SK-N-MC (cell line): ENCODE measurements around the gene MRC2.
"Not testable (repeated sequence)": the region's sequence is repeated elsewhere in the genome, so short reads cannot be mapped to it uniquely, and the experiment has no call there.

ENCODE experiments used
- DNase-seq: peaks from one replicate; pipeline ENCODE4 v3.0.0-alpha.2; 2011; ENCODE audit warnings: low read depth, low spot score
- H3K27ac ChIP-seq: fragments of 200-600 bp; sonication (generic); 2 replicates; pipeline ENCODE4 v1.5.1; 2016; ENCODE audit warnings: mixed run types
- H3K36me3 ChIP-seq: fragments of 200-600 bp; sonication (generic); 2 replicates; pipeline ENCODE4 v1.6.1; 2017; ENCODE audit warnings: antibody characterized with exemption, low read length, mixed read lengths; ENCODE audit not compliant: insufficient read depth
- H3K4me3 ChIP-seq: fragments of 200-600 bp; sonication (generic); 2 replicates; pipeline ENCODE4 v1.5.1; 2016
- H3K9ac ChIP-seq: fragments of 200-600 bp; sonication (generic); 2 replicates; pipeline ENCODE4 v1.8.0; 2017; ENCODE audit warnings: mixed run types, mixed read lengths; ENCODE audit not compliant: insufficient read length
- H3K9me3 ChIP-seq: fragments of 200-600 bp; sonication (generic); 2 replicates; pipeline ENCODE4 v1.6.1; 2017; ENCODE audit warnings: low read depth, mild to moderate bottlenecking, antibody characterized with exemption, low read length, moderate library complexity, mixed read lengths
- EZH2 ChIP-seq: fragments of 200-600 bp; sonication (generic); IDR thresholded peaks from one replicate; pipeline ENCODE4 v1.6.1; 2017; ENCODE audit warnings: antibody characterized with exemption
- FOXP2 ChIP-seq: optimal IDR thresholded peaks from 2 replicates; pipeline ENCODE3; 2011; ENCODE audit warnings: mild to moderate bottlenecking, moderate library complexity; ENCODE audit not compliant: insufficient read depth; ENCODE audit errors: extremely low read length, control extremely low read depth
- POLR2AphosphoS5 ChIP-seq: IDR thresholded peaks from 2 replicates; pipeline ENCODE4 v1.6.1; 2012; ENCODE audit warnings: mild to moderate bottlenecking, low read depth, low read length, borderline replicate concordance

The MRC2 gene, protein sequence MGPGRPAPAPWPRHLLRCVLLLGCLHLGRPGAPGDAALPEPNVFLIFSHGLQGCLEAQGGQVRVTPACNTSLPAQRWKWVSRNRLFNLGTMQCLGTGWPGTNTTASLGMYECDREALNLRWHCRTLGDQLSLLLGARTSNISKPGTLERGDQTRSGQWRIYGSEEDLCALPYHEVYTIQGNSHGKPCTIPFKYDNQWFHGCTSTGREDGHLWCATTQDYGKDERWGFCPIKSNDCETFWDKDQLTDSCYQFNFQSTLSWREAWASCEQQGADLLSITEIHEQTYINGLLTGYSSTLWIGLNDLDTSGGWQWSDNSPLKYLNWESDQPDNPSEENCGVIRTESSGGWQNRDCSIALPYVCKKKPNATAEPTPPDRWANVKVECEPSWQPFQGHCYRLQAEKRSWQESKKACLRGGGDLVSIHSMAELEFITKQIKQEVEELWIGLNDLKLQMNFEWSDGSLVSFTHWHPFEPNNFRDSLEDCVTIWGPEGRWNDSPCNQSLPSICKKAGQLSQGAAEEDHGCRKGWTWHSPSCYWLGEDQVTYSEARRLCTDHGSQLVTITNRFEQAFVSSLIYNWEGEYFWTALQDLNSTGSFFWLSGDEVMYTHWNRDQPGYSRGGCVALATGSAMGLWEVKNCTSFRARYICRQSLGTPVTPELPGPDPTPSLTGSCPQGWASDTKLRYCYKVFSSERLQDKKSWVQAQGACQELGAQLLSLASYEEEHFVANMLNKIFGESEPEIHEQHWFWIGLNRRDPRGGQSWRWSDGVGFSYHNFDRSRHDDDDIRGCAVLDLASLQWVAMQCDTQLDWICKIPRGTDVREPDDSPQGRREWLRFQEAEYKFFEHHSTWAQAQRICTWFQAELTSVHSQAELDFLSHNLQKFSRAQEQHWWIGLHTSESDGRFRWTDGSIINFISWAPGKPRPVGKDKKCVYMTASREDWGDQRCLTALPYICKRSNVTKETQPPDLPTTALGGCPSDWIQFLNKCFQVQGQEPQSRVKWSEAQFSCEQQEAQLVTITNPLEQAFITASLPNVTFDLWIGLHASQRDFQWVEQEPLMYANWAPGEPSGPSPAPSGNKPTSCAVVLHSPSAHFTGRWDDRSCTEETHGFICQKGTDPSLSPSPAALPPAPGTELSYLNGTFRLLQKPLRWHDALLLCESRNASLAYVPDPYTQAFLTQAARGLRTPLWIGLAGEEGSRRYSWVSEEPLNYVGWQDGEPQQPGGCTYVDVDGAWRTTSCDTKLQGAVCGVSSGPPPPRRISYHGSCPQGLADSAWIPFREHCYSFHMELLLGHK (N-terminal part only)

DNA sequence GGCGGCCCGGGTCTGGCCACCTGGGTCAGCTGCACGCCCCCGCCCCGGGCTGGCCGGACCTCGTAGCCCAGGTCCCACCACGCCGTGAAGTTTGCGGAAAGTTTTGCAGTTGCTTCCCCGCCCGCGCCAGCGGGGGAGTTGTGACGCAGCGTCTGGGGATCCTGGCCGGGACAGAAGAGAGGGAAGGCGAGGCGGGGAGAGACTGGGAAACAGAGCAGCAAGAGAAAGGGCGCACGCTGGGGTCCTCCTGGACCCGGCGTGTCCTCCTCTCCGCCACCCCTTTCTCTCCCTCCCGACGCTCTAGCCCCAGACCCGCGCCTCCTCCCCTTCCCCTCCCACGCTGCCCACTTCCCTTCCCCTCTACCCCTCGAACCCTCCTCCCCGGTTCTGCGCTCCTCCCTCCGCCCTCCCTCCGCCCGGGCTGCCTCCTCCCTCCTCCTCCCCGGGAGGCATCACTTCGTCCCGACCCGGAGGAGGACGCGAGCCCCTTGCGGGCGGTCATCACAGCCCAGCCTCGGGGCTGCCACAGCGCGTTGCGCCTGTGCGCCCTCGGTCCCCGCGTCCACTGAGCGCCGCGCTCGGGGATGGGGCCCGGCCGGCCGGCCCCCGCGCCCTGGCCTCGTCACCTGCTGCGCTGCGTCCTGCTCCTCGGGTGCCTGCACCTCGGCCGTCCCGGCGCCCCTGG lies at the start of gene MRC2:
MRC2 (plus strand) TSS at position 452 of the 685 bp plus-strand sequence; CDS start at position 585, 133 bp downstream.
- no peak for DNase-seq
- Histone ChIP-seq H3K4me3 (peak within 1 kb of the TSS; percentile 92), H3K9me3 (no peaks in the 10 kb centered on the region), H3K36me3 (no peaks in the 10 kb centered on the region; the same call in 1 of the 2 replicates), H3K9ac (peak within 1 kb of the TSS; percentile 86), H3K27ac (peak within 1 kb of the TSS; percentile 82)
- no peak for TF ChIP-seq EZH2
- peak; percentile 40 for TF ChIP-seq POLR2AphosphoS5

DNA sequence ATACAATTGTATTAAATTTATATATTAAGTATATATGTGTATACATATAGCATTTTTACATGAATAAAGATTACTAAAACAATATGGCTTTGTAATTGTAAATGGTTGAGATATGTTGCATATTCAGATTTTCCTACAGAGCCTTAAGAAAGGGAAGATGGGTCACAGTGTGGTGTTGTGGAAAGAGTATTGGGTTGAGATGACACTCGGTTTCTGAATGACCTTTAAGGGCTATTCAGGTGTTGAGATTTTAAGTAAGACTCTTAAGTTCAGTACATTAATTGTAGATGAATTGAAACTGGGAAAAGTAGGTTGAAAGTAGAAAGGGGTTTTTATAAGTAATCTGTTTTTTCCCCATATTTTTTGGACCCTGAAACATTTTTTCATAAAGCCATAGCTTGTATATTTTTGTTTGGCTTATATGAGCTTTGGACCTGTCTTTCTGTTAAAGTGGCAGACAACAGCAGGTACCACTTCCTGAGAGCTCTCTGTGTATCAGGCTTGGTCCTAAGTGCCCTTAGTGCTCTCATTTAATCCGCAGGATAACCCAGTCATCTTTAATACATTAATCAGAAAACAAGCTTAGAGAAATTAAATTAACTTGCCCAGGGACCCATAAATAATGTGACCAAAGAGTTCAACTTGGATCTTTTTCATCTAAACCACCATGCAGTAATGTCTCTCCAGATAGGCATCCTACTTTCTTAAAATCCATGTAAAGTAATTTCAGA lies 48.5 kb upstream of the MRC2 start:
- no peak overlapping the region for H3K27ac ChIP-seq
- H3K36me3 ChIP-seq: peaks cover 40% of the 10 kb centered on the region
- TF ChIP-seq POLR2AphosphoS5 (no peak), FOXP2 (no peak), EZH2 (no peak)

DNA sequence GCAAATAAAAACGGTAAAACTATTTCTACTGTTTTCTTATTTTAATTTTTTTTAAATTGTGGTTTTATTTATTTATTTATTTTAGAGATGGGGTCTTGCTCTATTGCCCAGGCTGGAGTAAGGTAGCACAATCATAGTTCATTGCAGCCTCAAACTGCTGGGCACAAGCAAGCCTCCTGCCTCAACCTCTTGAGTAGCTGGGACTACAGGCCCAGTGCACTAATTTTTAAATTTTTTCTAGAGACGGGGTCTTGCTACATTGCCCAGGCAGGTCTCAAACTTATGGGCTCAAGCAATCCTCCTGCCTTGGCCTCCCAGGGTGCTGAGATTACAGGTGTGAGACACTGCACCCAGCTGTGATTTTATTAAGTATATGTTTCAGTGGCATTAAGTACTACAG lies 46.5 kb upstream of the MRC2 start:
- TF ChIP-seq EZH2: no peak
- no peak for TF ChIP-seq POLR2AphosphoS5
- TF ChIP-seq FOXP2: no peak
- H3K36me3 ChIP-seq: peaks cover 37% of the 10 kb centered on the region
- no peak overlapping the region for H3K27ac ChIP-seq
- H3K4me3 ChIP-seq: no peak overlapping the region
- no peak for DNase-seq
- no peak overlapping the region for H3K9ac ChIP-seq
- no peaks in the 10 kb centered on the region for H3K9me3 ChIP-seq

More for the DNA sequence above, 48.5 kb upstream of the MRC2 start:
- H3K9ac ChIP-seq: no peak overlapping the region
- H3K4me3 ChIP-seq: no peak overlapping the region
- no peaks in the 10 kb centered on the region for H3K9me3 ChIP-seq
- no peak for DNase-seq

DNA sequence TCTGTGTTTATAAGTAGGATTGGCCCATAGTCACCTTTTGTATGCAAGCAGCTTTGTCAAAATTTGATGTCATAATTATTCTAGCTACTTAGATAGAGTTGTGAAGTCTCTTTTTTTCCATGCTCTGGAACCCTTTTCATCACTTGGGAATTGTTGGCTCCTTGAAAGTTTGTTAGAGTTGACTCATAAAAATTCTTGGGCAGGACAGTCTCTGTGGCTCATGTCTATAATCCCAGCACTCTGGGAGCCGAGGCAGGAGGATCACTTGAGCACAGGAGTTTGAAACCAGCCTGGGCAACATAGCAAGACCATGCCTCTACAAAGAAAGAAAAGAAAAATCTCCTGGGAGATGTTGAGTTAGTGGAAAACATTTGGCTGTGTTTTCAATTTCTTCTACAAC lies 45.7 kb upstream of the MRC2 start:
- peaks cover 34% of the 10 kb centered on the region for H3K36me3 ChIP-seq
- no peak overlapping the region for H3K4me3 ChIP-seq
- no peak for DNase-seq
- TF ChIP-seq EZH2 (no peak), FOXP2 (no peak), POLR2AphosphoS5 (no peak)
- H3K9me3 ChIP-seq: no peaks in the 10 kb centered on the region
- H3K27ac ChIP-seq: peak overlapping the region; percentile 35; the same call in 1 of the 2 replicates
- H3K9ac ChIP-seq: no peak overlapping the region

DNA sequence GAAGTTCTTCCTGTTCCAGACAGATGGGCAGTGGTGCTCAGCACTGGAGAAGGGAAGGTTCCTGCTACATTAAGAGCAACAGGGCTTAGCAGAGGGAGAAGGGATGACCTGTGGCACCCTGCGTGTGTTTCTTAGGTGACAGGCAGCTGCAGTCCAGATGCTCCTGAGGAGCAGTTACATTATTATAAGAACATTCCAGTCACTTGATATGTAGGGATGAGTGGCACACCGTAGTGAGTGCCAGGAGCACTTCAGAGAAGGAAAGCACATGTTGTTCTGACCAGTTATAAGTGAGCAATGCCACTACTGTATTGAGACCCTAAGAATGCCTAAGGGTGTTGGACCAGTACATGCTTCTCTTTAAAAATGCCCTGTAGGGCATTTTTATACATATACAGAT lies 39.9 kb upstream of the MRC2 start:
- Histone ChIP-seq H3K9me3 (no peaks in the 10 kb centered on the region), H3K4me3 (no peak overlapping the region), H3K27ac (no peak overlapping the region), H3K9ac (no peak overlapping the region), H3K36me3 (peaks cover 40% of the 10 kb centered on the region)
- TF ChIP-seq FOXP2 (no peak), POLR2AphosphoS5 (no peak), EZH2 (no peak)
- DNase-seq: no peak

DNA sequence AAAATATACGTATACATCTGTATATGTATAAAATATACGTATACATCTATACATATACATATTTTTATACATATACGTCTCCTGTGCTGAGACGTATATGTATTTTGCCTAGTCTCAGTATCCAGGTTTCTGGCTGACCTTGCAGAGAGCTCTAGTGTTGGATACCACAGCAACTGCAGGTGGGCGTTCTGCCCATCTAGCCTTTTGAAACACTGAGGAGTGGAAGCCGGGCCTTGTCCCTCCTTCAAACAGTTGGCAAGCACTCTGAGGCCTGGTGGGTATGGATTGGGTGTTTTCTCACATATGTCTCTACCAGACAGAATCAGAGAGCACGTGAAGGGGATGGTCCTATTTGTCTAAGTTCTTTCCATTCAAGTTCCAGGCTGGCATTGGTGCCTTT lies 39.4 kb upstream of the MRC2 start:
- no peak overlapping the region for H3K9ac ChIP-seq
- H3K36me3 ChIP-seq: peaks cover 46% of the 10 kb centered on the region
- no peak overlapping the region for H3K27ac ChIP-seq
- H3K4me3 ChIP-seq: no peak overlapping the region
- DNase-seq: no peak
- TF ChIP-seq EZH2: no peak
- no peak for TF ChIP-seq FOXP2
- TF ChIP-seq POLR2AphosphoS5: no peak
- H3K9me3 ChIP-seq: no peaks in the 10 kb centered on the region

DNA sequence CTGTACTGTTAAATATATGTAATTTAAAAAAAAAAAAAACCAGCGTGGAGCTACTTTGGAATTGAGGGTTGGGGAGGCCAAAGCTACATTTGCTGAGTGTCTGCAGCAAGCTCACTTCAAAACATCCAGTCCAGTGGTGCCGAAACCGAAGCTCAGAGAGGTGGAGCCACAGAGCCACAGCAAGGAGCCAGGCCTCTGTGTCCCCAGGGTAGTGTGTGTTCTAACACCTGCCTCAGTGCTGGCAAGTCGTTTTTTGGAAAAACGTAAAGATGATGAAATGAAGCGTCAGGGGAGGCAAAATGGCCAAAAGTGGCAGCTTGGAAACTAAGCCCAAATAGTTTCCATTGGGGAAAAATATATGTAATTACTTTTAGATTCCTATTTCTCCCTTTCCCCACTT lies 36.1 kb upstream of the MRC2 start:
- TF ChIP-seq EZH2 (no peak), POLR2AphosphoS5 (no peak), FOXP2 (no peak)
- Histone ChIP-seq H3K9me3 (peaks cover 4% of the 10 kb centered on the region; the same call in 1 of the 2 replicates), H3K4me3 (no peak overlapping the region), H3K9ac (no peak overlapping the region), H3K27ac (0 out of 2 replicates have a peak overlapping the region, but pooled peaks have one; percentile 8), H3K36me3 (peaks cover 51% of the 10 kb centered on the region)
- no peak for DNase-seq

DNA sequence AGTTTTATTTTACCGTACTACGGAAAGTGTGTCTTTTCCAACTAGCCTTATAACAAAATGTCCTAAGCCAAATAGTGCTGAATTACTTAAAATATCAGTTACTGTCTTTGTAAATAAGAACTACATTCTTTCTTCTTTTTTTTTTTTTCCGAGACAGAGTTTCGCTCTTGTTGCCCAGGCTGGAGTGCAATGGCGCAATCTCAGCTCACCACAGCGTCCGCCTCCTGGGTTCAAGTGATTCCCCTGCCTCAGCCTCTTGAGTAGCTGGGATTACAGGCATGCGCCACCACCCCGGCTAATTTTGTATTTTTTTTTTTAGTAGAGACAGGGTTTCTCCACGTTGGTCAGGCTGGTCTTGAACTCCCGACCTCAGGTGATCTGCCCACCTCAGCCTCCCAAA lies 35.6 kb upstream of the MRC2 start:
- H3K27ac ChIP-seq, H3K9me3 ChIP-seq, H3K4me3 ChIP-seq, H3K9ac ChIP-seq, DNase-seq: not testable (repeated sequence)
- H3K36me3 ChIP-seq: peaks cover 54% of the 10 kb centered on the region
